Parathyroid adenoma (tissue), 2 donors: Measurements from ENCODE around the gene INPP5D.

Experiments
- H2AFZ ChIP-seq: fragments of 300-600 bp; sonication (generic); one replicate; pipeline ENCODE4 v1.7.0; 2017; ENCODE audit warnings: antibody characterized with exemption, mild to moderate bottlenecking
- H3K27ac ChIP-seq: fragments of 300-600 bp; sonication (generic); one replicate; pipeline ENCODE4 v1.7.0; 2017
- H3K27me3 ChIP-seq: fragments of 300-600 bp; sonication (generic); one replicate; pipeline ENCODE4 v1.7.0; 2017; ENCODE audit warnings: low read length; ENCODE audit not compliant: control insufficient read depth, insufficient read depth
- H3K36me3 ChIP-seq: fragments of 300-600 bp; sonication (generic); one replicate; pipeline ENCODE4 v1.7.0; 2017; ENCODE audit warnings: low read length; ENCODE audit not compliant: control insufficient read depth, insufficient read depth
- H3K4me1 ChIP-seq: fragments of 300-600 bp; sonication (generic); one replicate; pipeline ENCODE4 v1.7.0; 2017; ENCODE audit warnings: control low read depth
- H3K4me2 ChIP-seq: fragments of 300-600 bp; sonication (generic); one replicate; pipeline ENCODE4 v1.7.0; 2017; ENCODE audit warnings: low read length
- H3K4me3 ChIP-seq: fragments of 300-600 bp; sonication (generic); one replicate; pipeline ENCODE4 v1.7.0; 2017; ENCODE audit warnings: low read depth, low read length
- H3K79me2 ChIP-seq: fragments of 300-600 bp; sonication (generic); one replicate; pipeline ENCODE4 v1.7.0; 2017; ENCODE audit warnings: control low read depth
- H3K9ac ChIP-seq: fragments of 300-600 bp; sonication (generic); one replicate; pipeline ENCODE4 v1.7.0; 2017; ENCODE audit warnings: mild to moderate bottlenecking
- H3K9me3 ChIP-seq: fragments of 300-600 bp; sonication (generic); one replicate; pipeline ENCODE4 v1.7.0; 2017; ENCODE audit warnings: low read length; ENCODE audit not compliant: control insufficient read depth
- TF ChIP-seq, protein P1 (sequence below): fragments of 300-600 bp; sonication (generic); IDR thresholded peaks from one replicate; pipeline ENCODE4 v1.7.0; 2017; ENCODE audit warnings: antibody characterized with exemption, mild to moderate bottlenecking
- donor health status: primary hyperparathyroidism.

INPP5D gene

DNA sequence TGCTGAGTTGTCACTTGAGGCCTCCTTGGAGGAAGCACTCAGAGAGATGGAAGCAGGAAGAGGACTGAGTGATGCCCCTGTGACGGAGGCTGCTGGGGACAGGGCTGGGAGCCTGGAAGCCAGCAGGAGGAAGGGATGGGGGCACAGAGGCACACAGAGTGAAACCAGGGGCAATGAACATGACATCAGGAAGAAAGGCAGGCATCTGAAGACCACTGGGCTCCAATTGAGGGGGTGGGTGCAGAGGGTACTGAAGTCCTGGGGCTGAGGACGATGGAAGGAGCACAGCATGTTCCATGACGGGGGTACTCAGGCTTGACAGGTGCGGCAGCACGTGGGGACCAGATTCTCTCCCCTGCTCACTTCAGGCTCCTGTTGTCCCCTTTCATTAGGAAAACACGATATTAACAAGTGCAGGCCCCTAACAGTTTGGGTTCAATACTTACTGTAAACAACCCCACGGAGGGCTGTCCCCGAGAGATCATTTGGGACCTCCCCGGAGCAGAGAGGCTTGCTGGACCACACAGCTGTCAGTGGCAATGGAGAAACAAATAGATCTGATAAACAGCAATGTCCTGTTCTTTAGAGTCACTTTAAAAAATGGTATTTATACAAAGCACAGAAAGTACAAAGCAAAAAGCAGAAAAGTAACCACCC, 8.7 kb downstream of the INPP5D start:
- TF ChIP-seq, protein P1, sequence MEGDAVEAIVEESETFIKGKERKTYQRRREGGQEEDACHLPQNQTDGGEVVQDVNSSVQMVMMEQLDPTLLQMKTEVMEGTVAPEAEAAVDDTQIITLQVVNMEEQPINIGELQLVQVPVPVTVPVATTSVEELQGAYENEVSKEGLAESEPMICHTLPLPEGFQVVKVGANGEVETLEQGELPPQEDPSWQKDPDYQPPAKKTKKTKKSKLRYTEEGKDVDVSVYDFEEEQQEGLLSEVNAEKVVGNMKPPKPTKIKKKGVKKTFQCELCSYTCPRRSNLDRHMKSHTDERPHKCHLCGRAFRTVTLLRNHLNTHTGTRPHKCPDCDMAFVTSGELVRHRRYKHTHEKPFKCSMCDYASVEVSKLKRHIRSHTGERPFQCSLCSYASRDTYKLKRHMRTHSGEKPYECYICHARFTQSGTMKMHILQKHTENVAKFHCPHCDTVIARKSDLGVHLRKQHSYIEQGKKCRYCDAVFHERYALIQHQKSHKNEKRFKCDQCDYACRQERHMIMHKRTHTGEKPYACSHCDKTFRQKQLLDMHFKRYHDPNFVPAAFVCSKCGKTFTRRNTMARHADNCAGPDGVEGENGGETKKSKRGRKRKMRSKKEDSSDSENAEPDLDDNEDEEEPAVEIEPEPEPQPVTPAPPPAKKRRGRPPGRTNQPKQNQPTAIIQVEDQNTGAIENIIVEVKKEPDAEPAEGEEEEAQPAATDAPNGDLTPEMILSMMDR, result no peak
- H3K4me1 ChIP-seq, result no peaks in the 10 kb centered on the region
- no peak overlapping the region for H3K9ac ChIP-seq
- no peaks in the 10 kb centered on the region for H3K27me3 ChIP-seq
- no peaks in the 10 kb centered on the region for H3K79me2 ChIP-seq
- H2AFZ ChIP-seq, result no peak overlapping the region
- H3K27ac ChIP-seq, result no peak overlapping the region
- no peaks in the 10 kb centered on the region for H3K36me3 ChIP-seq
- H3K4me3 ChIP-seq, result no peak overlapping the region
- H3K4me2 ChIP-seq, result no peak overlapping the region
- H3K9me3 ChIP-seq, result no peaks in the 10 kb centered on the region

DNA sequence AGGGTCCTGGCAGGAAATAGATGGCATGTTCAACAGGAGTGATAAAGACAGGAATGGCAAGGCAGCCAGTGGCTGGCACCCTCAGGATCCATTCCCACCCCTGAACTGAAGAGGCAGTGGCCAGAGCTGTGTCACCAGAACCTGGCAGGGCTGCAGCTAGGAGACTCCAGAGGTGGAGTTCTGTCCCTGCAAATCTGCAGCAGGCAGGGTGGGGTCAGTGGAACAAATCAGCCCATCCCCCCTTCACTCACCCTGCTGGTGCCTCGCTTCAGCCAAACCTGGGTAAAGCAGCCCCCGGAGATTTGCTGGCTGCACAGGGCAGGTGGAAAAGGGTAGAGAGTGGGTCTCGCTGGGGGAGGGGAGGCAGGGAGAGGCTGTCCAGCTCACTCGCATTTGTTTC, 12.7 kb downstream of the INPP5D start:
- TF ChIP-seq, protein P1, result no peak
- H3K36me3 ChIP-seq, result no peaks in the 10 kb centered on the region
- peaks cover 3% of the 10 kb centered on the region for H3K4me1 ChIP-seq
- no peaks in the 10 kb centered on the region for H3K9me3 ChIP-seq
- no peaks in the 10 kb centered on the region for H3K27me3 ChIP-seq
- H3K79me2 ChIP-seq, result no peaks in the 10 kb centered on the region
- H2AFZ ChIP-seq, result no peak overlapping the region
- H3K4me3 ChIP-seq, result no peak overlapping the region
- H3K27ac ChIP-seq, result no peak overlapping the region
- no peak overlapping the region for H3K4me2 ChIP-seq
- no peak overlapping the region for H3K9ac ChIP-seq

DNA sequence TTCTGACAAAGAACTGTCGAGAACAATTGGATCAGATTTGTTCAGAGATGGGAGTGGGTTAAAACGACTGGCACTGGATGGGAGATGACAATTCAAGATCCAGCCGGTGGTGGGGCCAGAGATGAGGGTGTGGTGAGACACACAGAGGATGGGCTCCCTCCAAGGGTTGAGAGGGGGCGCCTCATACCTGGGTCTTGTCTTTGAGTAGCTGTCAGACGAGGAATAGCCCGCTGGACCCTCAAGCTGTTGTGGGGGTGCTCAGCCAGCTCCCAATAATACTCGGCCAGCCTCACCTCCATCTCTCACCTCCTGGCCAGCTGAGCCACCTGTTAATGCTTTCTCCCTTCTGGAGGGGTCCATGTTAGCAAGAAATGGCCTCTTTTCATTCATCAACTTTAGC, 14.0 kb downstream of the INPP5D start:
- Histone ChIP-seq H3K27ac (no peak overlapping the region), H3K79me2 (no peaks in the 10 kb centered on the region), H3K36me3 (no peaks in the 10 kb centered on the region), H3K9ac (no peak overlapping the region), H2AFZ (no peak overlapping the region), H3K4me1 (peaks cover 3% of the 10 kb centered on the region), H3K4me3 (no peak overlapping the region), H3K27me3 (no peaks in the 10 kb centered on the region), H3K9me3 (no peaks in the 10 kb centered on the region), H3K4me2 (no peak overlapping the region)
- TF ChIP-seq, protein P1, result no peak

DNA sequence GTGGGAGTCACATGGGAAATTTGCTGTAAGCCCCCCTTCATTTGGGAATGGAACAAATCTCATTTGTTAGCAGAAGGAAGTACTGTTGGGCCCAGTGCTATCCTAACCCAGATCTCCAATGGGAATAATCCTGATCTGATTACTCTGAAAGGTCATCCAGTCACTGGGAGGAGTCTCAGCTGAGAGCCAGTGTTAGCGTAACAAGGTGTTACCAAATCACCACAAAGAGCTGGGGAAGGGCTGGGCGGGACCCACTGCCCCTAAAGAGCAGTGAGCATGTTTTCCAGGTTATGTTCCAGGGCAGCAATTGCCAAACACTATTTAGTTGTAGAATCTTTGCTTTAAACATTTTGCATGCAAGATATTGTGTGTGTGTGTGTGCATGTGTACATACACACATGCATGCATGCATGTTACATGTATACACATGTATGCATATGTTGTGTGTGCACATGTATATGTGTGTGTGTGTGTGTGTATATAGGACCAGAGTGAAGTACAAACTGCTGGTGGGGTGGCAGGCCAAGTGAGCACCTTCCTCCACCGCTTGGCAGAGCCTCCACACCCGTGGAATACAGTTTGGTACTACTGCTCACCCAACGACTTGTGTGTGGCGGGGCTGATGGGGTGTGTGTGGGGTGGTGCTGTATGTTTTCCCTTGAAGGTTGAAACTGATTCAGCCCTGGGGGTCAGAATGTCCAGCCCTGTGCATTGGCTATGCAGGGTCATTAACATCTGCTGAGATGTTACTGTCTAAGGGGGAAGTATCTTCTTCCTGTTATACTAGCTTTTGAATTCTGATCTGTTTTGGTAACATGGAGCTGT, 15.2 kb downstream of the INPP5D start:
- no peak overlapping the region for H3K27ac ChIP-seq

More for the DNA sequence above, 15.2 kb downstream of the INPP5D start:
- TF ChIP-seq, protein P1, result no peak
- Histone ChIP-seq H3K4me3 (no peak overlapping the region), H3K9me3 (no peaks in the 10 kb centered on the region), H3K4me1 (peaks cover 3% of the 10 kb centered on the region), H3K9ac (no peak overlapping the region), H3K27me3 (no peaks in the 10 kb centered on the region), H3K79me2 (no peaks in the 10 kb centered on the region), H3K36me3 (no peaks in the 10 kb centered on the region), H3K4me2 (no peak overlapping the region), H2AFZ (peak overlapping the region; percentile 25)
